Fibroblast of villous mesenchyme (primary cell): ENCODE results near the gene BIN1. TPM values are rescaled to one million over a fixed set of nuclear protein-coding genes. Genes with fewer than 3 reads are reported as not detected.
A peak's percentile ranks its signal among the peaks of the same experiment; 100 is the strongest.

Experiments
- DNase-seq: peaks from one replicate; pipeline ENCODE4 v3.0.0-alpha.2; 2010; ENCODE audit warnings: low read depth
- H3K4me3 ChIP-seq: 2 replicates; pipeline ENCODE4 v1.5.1; 2011; ENCODE audit warnings: low read depth, mild to moderate bottlenecking, low read length
- total RNA-seq: library from RNA; depleted of rRNA; stranded (reverse); fragments of >200 nt; gene quantifications from 2 replicates; pipeline ENCODE4 v1.2.3, GENCODE V29; 2012
- TF ChIP-seq, protein P1 (sequence below): IDR thresholded peaks from 2 replicates; pipeline ENCODE4 v1.5.1; 2012; ENCODE audit warnings: low read depth, mild to moderate bottlenecking, low read length; ENCODE audit not compliant: insufficient read depth

Gene BIN1
- total RNA-seq, 1 donor = 75.6 TPM

- TF ChIP-seq, protein P1, sequence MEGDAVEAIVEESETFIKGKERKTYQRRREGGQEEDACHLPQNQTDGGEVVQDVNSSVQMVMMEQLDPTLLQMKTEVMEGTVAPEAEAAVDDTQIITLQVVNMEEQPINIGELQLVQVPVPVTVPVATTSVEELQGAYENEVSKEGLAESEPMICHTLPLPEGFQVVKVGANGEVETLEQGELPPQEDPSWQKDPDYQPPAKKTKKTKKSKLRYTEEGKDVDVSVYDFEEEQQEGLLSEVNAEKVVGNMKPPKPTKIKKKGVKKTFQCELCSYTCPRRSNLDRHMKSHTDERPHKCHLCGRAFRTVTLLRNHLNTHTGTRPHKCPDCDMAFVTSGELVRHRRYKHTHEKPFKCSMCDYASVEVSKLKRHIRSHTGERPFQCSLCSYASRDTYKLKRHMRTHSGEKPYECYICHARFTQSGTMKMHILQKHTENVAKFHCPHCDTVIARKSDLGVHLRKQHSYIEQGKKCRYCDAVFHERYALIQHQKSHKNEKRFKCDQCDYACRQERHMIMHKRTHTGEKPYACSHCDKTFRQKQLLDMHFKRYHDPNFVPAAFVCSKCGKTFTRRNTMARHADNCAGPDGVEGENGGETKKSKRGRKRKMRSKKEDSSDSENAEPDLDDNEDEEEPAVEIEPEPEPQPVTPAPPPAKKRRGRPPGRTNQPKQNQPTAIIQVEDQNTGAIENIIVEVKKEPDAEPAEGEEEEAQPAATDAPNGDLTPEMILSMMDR = no peak
- no peak overlapping the region for H3K4me3 ChIP-seq
- no peak for DNase-seq
These were observed 5.8 kb downstream of the BIN1 start for GRCh38 chr2:127101048-127101611.

GRCh38 chr2:127100251-127101047 is 6.5 kb downstream of the BIN1 start:
- TF ChIP-seq, protein P1 = no peak
- peak; percentile 68 for DNase-seq

GRCh38 chr2:127098711-127099110 is 8.2 kb downstream of the BIN1 start:
- TF ChIP-seq, protein P1 = no peak
- no peak for DNase-seq
- H3K4me3 ChIP-seq = no peak overlapping the region

More at GRCh38 chr2:127100251-127101047, 6.5 kb downstream of the BIN1 start:
- H3K4me3 ChIP-seq = no peak overlapping the region

DNA sequence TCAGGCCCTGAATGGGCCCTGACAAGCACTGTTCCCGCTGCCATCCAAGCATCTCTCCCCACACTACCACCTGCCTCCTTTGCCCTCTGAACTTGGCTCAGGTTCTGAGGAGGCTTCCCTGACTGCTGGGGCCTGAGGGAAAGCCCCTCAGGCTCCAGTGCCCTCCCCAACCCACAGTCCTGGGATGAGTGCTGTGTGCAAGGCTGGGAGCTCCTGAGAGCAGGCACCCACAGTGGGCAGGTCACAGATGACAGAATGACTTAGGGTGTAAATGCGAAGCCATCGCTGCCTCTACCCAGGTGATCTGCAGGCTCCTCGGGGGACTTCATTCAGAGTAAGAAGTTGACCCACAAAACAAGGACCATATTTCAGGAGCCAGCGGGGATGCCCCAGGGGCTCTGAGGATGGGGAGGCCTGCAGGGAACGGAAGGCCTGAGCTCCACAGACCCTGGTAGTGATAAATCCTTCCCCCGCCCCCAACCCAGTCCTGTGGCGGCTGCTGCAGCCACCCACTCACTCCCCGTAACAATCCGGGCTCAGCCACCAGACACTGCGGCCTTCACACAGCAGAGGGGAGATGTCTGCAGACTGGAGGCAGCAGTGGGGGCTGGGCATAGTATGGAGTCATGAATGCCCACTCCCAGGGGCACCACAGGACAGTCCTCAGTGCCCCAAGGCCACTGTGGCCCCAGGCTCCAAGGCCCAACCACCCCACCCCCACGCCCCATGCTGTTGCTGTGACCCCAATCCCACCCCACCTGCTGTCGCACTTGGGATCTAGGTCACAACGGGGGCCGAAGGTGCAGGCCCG is 8.9 kb downstream of the BIN1 start:
- TF ChIP-seq, protein P1 = no peak
- DNase-seq = no peak
- no peak overlapping the region for H3K4me3 ChIP-seq

GRCh38 chr2:127097471-127097765 is 9.5 kb downstream of the BIN1 start:
- TF ChIP-seq, protein P1 = no peak
- no peak for DNase-seq
- no peak overlapping the region for H3K4me3 ChIP-seq

- H3K4me3 ChIP-seq = no peak overlapping the region
- TF ChIP-seq, protein P1 = no peak
- DNase-seq = no peak
These were observed 10.1 kb downstream of the BIN1 start for GRCh38 chr2:127096718-127097470.
